Measurements from ENCODE around the gene SEMA4C. TPM values are rescaled to one million over a fixed set of nuclear protein-coding genes. Genes with fewer than 3 reads are reported as not detected.

The SEMA4C gene
- total and polyA plus RNA-seq, 9 of the 15 experiments (the other 6 are each of a cell fraction or from before 2014, with no cell fraction given), result 0.32 to 59.7 (median 23.9) TPM

GRCh38 chr2:96848264-96848663 lies 21.6 kb downstream of the SEMA4C start:
- H3K9me1 ChIP-seq (ENCODE audit: control insufficient read depth, insufficient read depth, low read length), result no peaks in the 10 kb centered on the region
- no peaks in the 10 kb centered on the region for H3K9me3 ChIP-seq (replicated peaks; ENCODE audit: control insufficient read depth, insufficient read depth, low read depth, low read length)
- no peak overlapping the region for H3K4me2 ChIP-seq (ENCODE audit: insufficient read depth, low read length)
- ChIA-PET POLR2A (interaction anchor here (0.8 to 2.3 kb wide), 2 partner anchors 10 to 23 kb away, joined by 3 to 10 read pairs; partner anchors contain the start of gene ANKRD39), CTCF (ENCODE audit: low intra/inter-chr PET ratio) (no interaction called here)
- no peak for TF ChIP-seq FOXK1 (CRISPR knock-in tag; IDR thresholded peaks at IDR 0.05; ENCODE audit: borderline replicate concordance)
- ATAC-seq, result no peak
- no TSS peak for BruUV-seq (replicated peaks)
- no peak overlapping the region for H3K4me3 ChIP-seq
- H4K20me1 ChIP-seq (replicated peaks; ENCODE audit: control insufficient read depth, insufficient read depth, low read length), result no peaks in the 10 kb centered on the region
- DNase-seq (ENCODE audit: extremely low read depth in 1 of 4, low spot score in 3 of 4), result no peak
- H3K36me3 ChIP-seq (ENCODE audit: control insufficient read depth, insufficient read depth, low read length), result peaks cover 56% of the 10 kb centered on the region
- H3K79me2 ChIP-seq (ENCODE audit: control insufficient read depth, insufficient read depth, low read length), result no peaks in the 10 kb centered on the region
- H3K9ac ChIP-seq (ENCODE audit: insufficient read depth in 1 of 2, low read depth in 2 of 2, low read length in 2 of 2), result peak overlapping the region in 1 of 2 experiments; percentile 31; a peak in 2 of 4 replicates
- FAIRE-seq, result no peak
- no peak overlapping the region for H2AFZ ChIP-seq (ENCODE audit: low read depth, low read length)
- in situ Hi-C loops (cut with MboI) (no loop called here), intact Hi-C loops (cut with micrococcal nuclease) (no loop called here)
- H3K27me3 ChIP-seq (ENCODE audit: control insufficient read depth in 2 of 2, insufficient read depth in 2 of 2, low read length in 2 of 2), result no peaks in the 10 kb centered on the region
- peaks cover 0 to 12% of the 10 kb centered on the region in 2 experiments; a peak in 2 of 5 replicates for H3K4me1 ChIP-seq (replicated peaks in 1 of 2; ENCODE audit: control insufficient read depth in 2 of 2, insufficient read depth in 2 of 2, low read length in 2 of 2)
- no peak overlapping the region for H3K27ac ChIP-seq (ENCODE audit: extremely low read depth, low read depth, low read length)
- WGBS (ENCODE audit: insufficient coverage, low coverage, missing lambda C conversion rate), result 80% methylated on average over 9 of the region's 9 CpGs

GRCh38 chr2:96847586-96847985 lies 22.3 kb downstream of the SEMA4C start:
- no peak overlapping the region for H2AFZ ChIP-seq (ENCODE audit: low read depth, low read length)
- BruUV-seq (replicated peaks), result no TSS peak
- no peak overlapping the region for H3K9ac ChIP-seq (ENCODE audit: insufficient read depth in 1 of 2, low read depth in 2 of 2, low read length in 2 of 2)
- H3K79me2 ChIP-seq (ENCODE audit: control insufficient read depth, insufficient read depth, low read length), result no peaks in the 10 kb centered on the region
- peaks cover 51% of the 10 kb centered on the region for H3K36me3 ChIP-seq (ENCODE audit: control insufficient read depth, insufficient read depth, low read length)
- 85% methylated on average over 10 of the region's 10 CpGs for WGBS (ENCODE audit: insufficient coverage, low coverage, missing lambda C conversion rate)
- ChIA-PET POLR2A (interaction anchor here (0.6 to 2.3 kb wide), 4 partner anchors 11 to 41 kb away, joined by 3 to 10 read pairs (median 4); partner anchors contain the start of gene ANKRD39), CTCF (ENCODE audit: low intra/inter-chr PET ratio) (no interaction called here)
- no peak overlapping the region for H3K4me3 ChIP-seq
- H3K27me3 ChIP-seq (ENCODE audit: control insufficient read depth in 2 of 2, insufficient read depth in 2 of 2, low read length in 2 of 2), result no peaks in the 10 kb centered on the region
- H3K4me2 ChIP-seq (ENCODE audit: insufficient read depth, low read length), result no peak overlapping the region
- in situ Hi-C loops (cut with MboI) (no loop called here), intact Hi-C loops (cut with micrococcal nuclease) (no loop called here)
- no peak overlapping the region for H3K27ac ChIP-seq (ENCODE audit: extremely low read depth, low read depth, low read length)
- no peaks in the 10 kb centered on the region for H3K9me3 ChIP-seq (replicated peaks; ENCODE audit: control insufficient read depth, insufficient read depth, low read depth, low read length)
- H3K9me1 ChIP-seq (ENCODE audit: control insufficient read depth, insufficient read depth, low read length), result no peaks in the 10 kb centered on the region
- ATAC-seq (no peak), DNase-seq (ENCODE audit: extremely low read depth in 1 of 4, low spot score in 3 of 4) (no peak), FAIRE-seq (no peak)
- peak; percentile 26; the same call in 1 of the 2 replicates for TF ChIP-seq ZNF316 (IDR thresholded peaks at IDR 0.05)
- 0 out of 2 replicates have a peak, but pooled peaks have one; percentile 46 for TF ChIP-seq L3MBTL2 (IDR thresholded peaks at IDR 0.05)
- peak; percentile 18 to 22 for TF ChIP-seq E2F6 (IDR thresholded peaks at IDR 0.05; ENCODE audit: borderline replicate concordance in 1 of 2, extremely low read depth in 1 of 2, insufficient read depth in 1 of 2, insufficient read length in 1 of 2, low read depth in 1 of 2, low read length in 1 of 2, poor library complexity in 1 of 2, severe bottlenecking in 1 of 2)
- TF ChIP-seq SMARCC2 (IDR thresholded peaks at IDR 0.05; ENCODE audit: low read depth), result no peak
- no peaks in the 10 kb centered on the region for H4K20me1 ChIP-seq (replicated peaks; ENCODE audit: control insufficient read depth, insufficient read depth, low read length)
- peaks cover 0 to 12% of the 10 kb centered on the region in 2 experiments; a peak in 2 of 5 replicates for H3K4me1 ChIP-seq (replicated peaks in 1 of 2; ENCODE audit: control insufficient read depth in 2 of 2, insufficient read depth in 2 of 2, low read length in 2 of 2)
